K562 (cell line): ENCODE data around the gene RNGTT.

Experiments used
- CBX8 ChIP-seq: fragments of 200-600 bp; sonication (generic); IDR thresholded peaks from 2 replicates; pipeline ENCODE4 v1.6.1; 2012; ENCODE audit warnings: borderline replicate concordance, mixed run types, low read depth, mild to moderate bottlenecking, moderate library complexity, mixed read lengths, low read length, control low read depth, inconsistent platforms; ENCODE audit not compliant: poor library complexity, severe bottlenecking; ENCODE audit errors: extremely low read depth
- E2F4 ChIP-seq: sonication (generic); formaldehyde crosslinking; IDR thresholded peaks from 2 replicates; pipeline ENCODE4 v1.8.0; 2022; ENCODE audit warnings: mild to moderate bottlenecking, low read depth, missing genetic modification reagents
- FOXP1 ChIP-seq: sonication (generic); formaldehyde crosslinking; IDR thresholded peaks from 2 replicates; pipeline ENCODE4 v1.8.0; 2022; ENCODE audit warnings: mild to moderate bottlenecking, missing genetic modification reagents
- KDM2B ChIP-seq: fragments of 250-450 bp; sonication (Bioruptor Pico); IDR thresholded peaks from 2 replicates; pipeline ENCODE4 v1.8.0; 2021; ENCODE audit warnings: mild to moderate bottlenecking, moderate library complexity
- POLR2A ChIP-seq: fragments of 450-650 bp; conservative IDR thresholded peaks from 2 replicates; pipeline ENCODE4 v1.6.1; 2016
- STAT6 ChIP-seq: sonication (generic); formaldehyde crosslinking; IDR thresholded peaks from 2 replicates; pipeline ENCODE4 v1.8.1; 2023; ENCODE audit warnings: mild to moderate bottlenecking, missing genetic modification reagents
- ZNF551 ChIP-seq: fragments of 250-450 bp; sonication (Bioruptor Pico); IDR thresholded peaks from 2 replicates; pipeline ENCODE4 v1.5.0; 2021; ENCODE audit warnings: mild to moderate bottlenecking, moderate library complexity

GRCh38 chr6:88565836-88566235, 397.6 kb downstream of the RNGTT start:
- TF ChIP-seq E2F4 (CRISPR knock-in tag) = no peak
- no peak for TF ChIP-seq FOXP1 (CRISPR knock-in tag)
- TF ChIP-seq CBX8 = no peak
- TF ChIP-seq STAT6 = no peak
- no peak for TF ChIP-seq ZNF551 (CRISPR knock-in tag)
- no peak for TF ChIP-seq KDM2B
- no peak for TF ChIP-seq POLR2A
